ENCODE data around the gene HGD. TPM values are rescaled to one million over a fixed set of nuclear protein-coding genes. Genes with fewer than 3 reads are reported as not detected.
"Not testable (repeated sequence)": the region's sequence is repeated elsewhere in the genome, so short reads cannot be mapped to it uniquely, and the experiment has no call there.

The HGD gene
- total RNA-seq, 1 experiment from 2014 or later = 1.5 TPM

DNA sequence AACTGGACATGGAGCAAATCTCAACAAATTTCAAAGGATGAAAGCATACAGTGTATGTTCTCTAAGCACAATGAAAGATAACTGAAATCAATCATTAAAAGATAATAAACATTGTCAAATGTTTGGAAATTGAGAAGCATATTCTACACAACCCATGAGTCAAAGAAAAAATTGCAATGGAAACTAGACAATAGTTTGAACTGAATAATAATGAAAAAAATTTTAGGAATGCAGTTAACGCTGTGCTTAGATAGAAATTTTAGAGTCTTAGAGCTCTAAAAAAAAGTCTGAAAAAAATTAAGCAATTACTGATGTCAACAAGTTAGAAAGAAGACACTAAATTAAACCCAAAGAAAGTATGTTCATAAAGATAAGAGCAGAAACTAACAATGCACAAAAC, 44.8 kb upstream of the HGD start (continued):
- TF ChIP-seq USF2 (CRISPR knock-in tag; IDR thresholded peaks at IDR 0.05) (no peak), SOX15 (CRISPR knock-in tag; IDR thresholded peaks at IDR 0.05) (no peak), PREB (CRISPR knock-in tag; IDR thresholded peaks at IDR 0.05; ENCODE audit: borderline replicate concordance) (no peak), NR3C1 (CRISPR knock-in tag; conservative IDR thresholded peaks at IDR 0.05; ENCODE audit: low read depth) (no peak), FOXK1 (CRISPR knock-in tag; IDR thresholded peaks at IDR 0.05) (no peak), ZNF671 (CRISPR knock-in tag; IDR thresholded peaks at IDR 0.05) (no peak), ATF1 (CRISPR knock-in tag; IDR thresholded peaks at IDR 0.05) (no peak)

GRCh38 chr3:120719167-120719834, 37.3 kb upstream of the HGD start:
- Mint-ChIP-seq H3K36me3 (peaks cover 11% of the 10 kb centered on the region), H3K4me3 (peak overlapping the region; percentile 72), H3K4me1 (peaks cover 28% of the 10 kb centered on the region), H3K27ac (peak overlapping the region; percentile 85)
- POLR2A ChIA-PET = interaction anchor here (0.8 to 1.5 kb wide), 2 partner anchors 10 to 41 kb away, joined by 3 read pairs; no protein-coding TSS in a partner anchor
- not testable (repeated sequence) for H3K27me3 Mint-ChIP-seq (ENCODE audit: low read depth); H3K9me3 Mint-ChIP-seq
- ATAC-seq (peak; percentile 67), DNase-seq (ENCODE audit: low spot score) (peak; percentile 86)
- TF ChIP-seq KAT7 (CRISPR knock-in tag; IDR thresholded peaks at IDR 0.05; ENCODE audit: borderline replicate concordance) (0 out of 2 replicates have a peak, but pooled peaks have one; percentile 73), ETV6 (CRISPR knock-in tag; IDR thresholded peaks at IDR 0.05) (peak; percentile 36; the same call in 1 of the 2 replicates), TEAD1 (CRISPR knock-in tag; IDR thresholded peaks at IDR 0.05) (0 out of 2 replicates have a peak, but pooled peaks have one; percentile 44), SMAD3 (CRISPR knock-in tag; IDR thresholded peaks at IDR 0.05; ENCODE audit: borderline replicate concordance) (0 out of 2 replicates have a peak, but pooled peaks have one; percentile 39), ZNF232 (CRISPR knock-in tag; IDR thresholded peaks at IDR 0.05) (peak; percentile 78; the same call in 1 of the 2 replicates), FOXK1 (CRISPR knock-in tag; IDR thresholded peaks at IDR 0.05) (peak; percentile 97), FOXP1 (CRISPR knock-in tag; IDR thresholded peaks at IDR 0.05; ENCODE audit: borderline replicate concordance) (peak; percentile 76; the same call in 1 of the 2 replicates), FOXP4 (CRISPR knock-in tag; IDR thresholded peaks at IDR 0.05) (peak; percentile 93)
- TF ChIP-seq, protein P1, sequence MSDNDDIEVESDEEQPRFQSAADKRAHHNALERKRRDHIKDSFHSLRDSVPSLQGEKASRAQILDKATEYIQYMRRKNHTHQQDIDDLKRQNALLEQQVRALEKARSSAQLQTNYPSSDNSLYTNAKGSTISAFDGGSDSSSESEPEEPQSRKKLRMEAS (CRISPR knock-in tag; IDR thresholded peaks at IDR 0.05) = peak; percentile 81
- TF ChIP-seq, protein P2, sequence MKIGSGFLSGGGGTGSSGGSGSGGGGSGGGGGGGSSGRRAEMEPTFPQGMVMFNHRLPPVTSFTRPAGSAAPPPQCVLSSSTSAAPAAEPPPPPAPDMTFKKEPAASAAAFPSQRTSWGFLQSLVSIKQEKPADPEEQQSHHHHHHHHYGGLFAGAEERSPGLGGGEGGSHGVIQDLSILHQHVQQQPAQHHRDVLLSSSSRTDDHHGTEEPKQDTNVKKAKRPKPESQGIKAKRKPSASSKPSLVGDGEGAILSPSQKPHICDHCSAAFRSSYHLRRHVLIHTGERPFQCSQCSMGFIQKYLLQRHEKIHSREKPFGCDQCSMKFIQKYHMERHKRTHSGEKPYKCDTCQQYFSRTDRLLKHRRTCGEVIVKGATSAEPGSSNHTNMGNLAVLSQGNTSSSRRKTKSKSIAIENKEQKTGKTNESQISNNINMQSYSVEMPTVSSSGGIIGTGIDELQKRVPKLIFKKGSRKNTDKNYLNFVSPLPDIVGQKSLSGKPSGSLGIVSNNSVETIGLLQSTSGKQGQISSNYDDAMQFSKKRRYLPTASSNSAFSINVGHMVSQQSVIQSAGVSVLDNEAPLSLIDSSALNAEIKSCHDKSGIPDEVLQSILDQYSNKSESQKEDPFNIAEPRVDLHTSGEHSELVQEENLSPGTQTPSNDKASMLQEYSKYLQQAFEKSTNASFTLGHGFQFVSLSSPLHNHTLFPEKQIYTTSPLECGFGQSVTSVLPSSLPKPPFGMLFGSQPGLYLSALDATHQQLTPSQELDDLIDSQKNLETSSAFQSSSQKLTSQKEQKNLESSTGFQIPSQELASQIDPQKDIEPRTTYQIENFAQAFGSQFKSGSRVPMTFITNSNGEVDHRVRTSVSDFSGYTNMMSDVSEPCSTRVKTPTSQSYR (CRISPR knock-in tag; IDR thresholded peaks at IDR 0.05) = peak; percentile 97
- CTCF ChIA-PET = interaction anchor here (0.6 to 0.9 kb wide), 2 partner anchors 12 to 34 kb away, joined by 4 read pairs; no protein-coding TSS in a partner anchor

All from WTC11 (cell line).